Type B pancreatic cell (in vitro differentiated cells): Measurements from ENCODE around the gene ZFP36. TPM values are rescaled to one million over a fixed set of nuclear protein-coding genes. Genes with fewer than 3 reads are reported as not detected.
"Not testable (repeated sequence)": the region's sequence is repeated elsewhere in the genome, so short reads cannot be mapped to it uniquely, and the experiment has no call there.

Source experiments
- DNase-seq: peaks from one replicate; pipeline ENCODE4 v3.0.0; 2021; ENCODE audit warnings: mixed read lengths; ENCODE audit not compliant: unreplicated experiment; ENCODE audit errors: extremely low spot score
- H3K27ac Mint-ChIP-seq: 2 replicates; pipeline ENCODE4 v1.8.0; 2021; ENCODE audit warnings: mild to moderate bottlenecking, mixed read lengths
- H3K27me3 Mint-ChIP-seq: 2 replicates; pipeline ENCODE4 v1.8.0; 2021; ENCODE audit warnings: mixed read lengths
- H3K36me3 Mint-ChIP-seq: 2 replicates; pipeline ENCODE4 v1.8.0; 2021; ENCODE audit warnings: mixed read lengths
- H3K4me1 Mint-ChIP-seq: one replicate; pipeline ENCODE4 v1.8.0; 2021; ENCODE audit warnings: mixed read lengths; ENCODE audit not compliant: unreplicated experiment
- H3K4me3 Mint-ChIP-seq: 2 replicates; pipeline ENCODE4 v1.8.0; 2021; ENCODE audit warnings: mild to moderate bottlenecking, mixed read lengths
- H3K9me3 Mint-ChIP-seq: 2 replicates; pipeline ENCODE4 v1.8.0; 2021; ENCODE audit warnings: mixed read lengths
- microRNA-seq: library from miRNA; unstranded; fragments of <30 nt; microRNA quantifications from one replicate; pipeline ENCODE4, GENCODE V29; 2020
- total RNA-seq: library from RNA; stranded (reverse); gene quantifications from 2 replicates; pipeline ENCODE4 v1.2.1, GENCODE V29; 2021; ENCODE audit warnings: low replicate concordance
- TF ChIP-seq, protein P1 (sequence below): fragments of 200-600 bp; sonication (generic); conservative IDR thresholded peaks from 2 replicates; pipeline ENCODE4 v1.5.0; 2021; ENCODE audit warnings: antibody characterized with exemption, mild to moderate bottlenecking

Gene ZFP36
- total RNA-seq, 1 donor from 2014 or later, result 36.0 TPM

DNA sequence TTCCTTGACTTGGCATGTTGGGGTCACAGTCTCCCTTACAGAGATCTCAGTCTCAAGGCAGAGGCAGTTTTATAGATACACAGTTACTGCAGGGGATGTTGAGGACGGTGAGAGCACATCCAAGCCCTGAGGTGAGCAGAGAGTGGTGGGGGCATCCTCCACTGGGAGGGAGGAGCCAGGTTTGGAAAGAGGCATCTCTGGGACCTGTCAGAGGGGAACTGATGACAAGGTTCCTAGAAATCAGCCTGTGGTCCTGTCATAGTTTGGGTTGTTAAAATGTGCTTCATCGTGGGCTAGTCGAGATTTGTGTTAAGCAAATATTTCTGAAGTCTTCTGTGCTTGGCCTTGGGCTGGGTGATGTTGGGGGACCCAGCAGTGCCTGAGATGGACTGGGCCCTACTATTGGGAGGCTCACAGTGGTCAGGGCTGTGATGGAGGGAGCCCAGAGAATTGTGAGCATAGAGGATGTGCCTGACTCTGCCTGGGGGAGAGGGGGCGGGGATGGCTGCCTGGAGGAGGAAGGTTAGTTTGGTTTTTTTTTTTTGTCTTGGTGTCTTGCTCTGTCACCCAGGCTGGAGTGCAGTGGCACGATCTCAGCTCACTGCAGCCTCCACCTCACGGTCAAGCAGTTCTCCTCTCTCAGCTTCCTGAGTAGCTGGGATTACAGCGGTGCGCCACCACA, 42.6 kb downstream of the ZFP36 start:
- H3K4me3 Mint-ChIP-seq, result no peak overlapping the region
- H3K4me1 Mint-ChIP-seq, result peaks cover 28% of the 10 kb centered on the region
- no peaks in the 10 kb centered on the region for H3K27me3 Mint-ChIP-seq
- no peak for DNase-seq
- H3K36me3 Mint-ChIP-seq, result peaks cover 29% of the 10 kb centered on the region
- TF ChIP-seq, protein P1, sequence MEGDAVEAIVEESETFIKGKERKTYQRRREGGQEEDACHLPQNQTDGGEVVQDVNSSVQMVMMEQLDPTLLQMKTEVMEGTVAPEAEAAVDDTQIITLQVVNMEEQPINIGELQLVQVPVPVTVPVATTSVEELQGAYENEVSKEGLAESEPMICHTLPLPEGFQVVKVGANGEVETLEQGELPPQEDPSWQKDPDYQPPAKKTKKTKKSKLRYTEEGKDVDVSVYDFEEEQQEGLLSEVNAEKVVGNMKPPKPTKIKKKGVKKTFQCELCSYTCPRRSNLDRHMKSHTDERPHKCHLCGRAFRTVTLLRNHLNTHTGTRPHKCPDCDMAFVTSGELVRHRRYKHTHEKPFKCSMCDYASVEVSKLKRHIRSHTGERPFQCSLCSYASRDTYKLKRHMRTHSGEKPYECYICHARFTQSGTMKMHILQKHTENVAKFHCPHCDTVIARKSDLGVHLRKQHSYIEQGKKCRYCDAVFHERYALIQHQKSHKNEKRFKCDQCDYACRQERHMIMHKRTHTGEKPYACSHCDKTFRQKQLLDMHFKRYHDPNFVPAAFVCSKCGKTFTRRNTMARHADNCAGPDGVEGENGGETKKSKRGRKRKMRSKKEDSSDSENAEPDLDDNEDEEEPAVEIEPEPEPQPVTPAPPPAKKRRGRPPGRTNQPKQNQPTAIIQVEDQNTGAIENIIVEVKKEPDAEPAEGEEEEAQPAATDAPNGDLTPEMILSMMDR, result no peak
- H3K9me3 Mint-ChIP-seq, result no peaks in the 10 kb centered on the region
- peak overlapping the region; percentile 12 for H3K27ac Mint-ChIP-seq

DNA sequence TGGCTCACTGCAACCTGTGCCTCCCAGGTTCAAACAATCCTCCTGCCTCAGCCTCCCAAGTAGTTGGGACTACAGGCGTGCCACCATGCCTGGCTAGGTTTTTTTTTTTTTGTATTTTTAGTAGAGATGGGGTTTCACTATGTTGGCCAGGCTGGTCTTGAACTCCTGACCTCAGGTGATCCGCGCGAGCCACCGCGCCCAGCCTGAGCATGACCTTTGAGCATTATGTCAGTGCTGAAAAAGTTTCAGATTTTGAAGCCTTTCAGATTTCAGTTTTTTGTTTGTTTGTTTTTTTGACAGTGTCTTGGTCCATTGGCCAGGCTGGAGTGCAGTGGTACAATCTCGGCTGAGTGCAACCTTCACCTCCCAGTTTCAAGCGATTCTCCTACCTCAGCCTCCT, 44.6 kb downstream of the ZFP36 start:
- peaks cover 17% of the 10 kb centered on the region for H3K4me1 Mint-ChIP-seq
- not testable (repeated sequence) for H3K27ac Mint-ChIP-seq, DNase-seq, H3K4me3 Mint-ChIP-seq, H3K9me3 Mint-ChIP-seq, H3K27me3 Mint-ChIP-seq
- peaks cover 28% of the 10 kb centered on the region for H3K36me3 Mint-ChIP-seq

Small RNA genes within 50 kb of the gene (microRNA-seq; reads per million reads assigned to microRNA genes)
- not detected for gene MIR4530

Other genes with a start within 250 kb of the ZFP36 start
- 19.0 and 22.6 TPM in 2 replicates for gene NCCRP1, start 209.9 kb upstream of the ZFP36 start, total RNA-seq
- not detected in 2 replicates for gene SYCN, start 202.6 kb upstream of the ZFP36 start, total RNA-seq
- not detected in 2 replicates for gene IFNL3, start 161.8 kb upstream of the ZFP36 start, total RNA-seq
- gene IFNL4, start 158.0 kb upstream of the ZFP36 start, total RNA-seq, result not detected in 2 replicates
- not detected in 2 replicates for gene IFNL2, start 138.5 kb upstream of the ZFP36 start, total RNA-seq
- gene IFNL1, start 110.4 kb upstream of the ZFP36 start, total RNA-seq, result not detected in 2 replicates
- gene LRFN1, start 86.0 kb upstream of the ZFP36 start, total RNA-seq, result 3.6 and 5.6 TPM in 2 replicates
- not detected in 2 replicates for gene GMFG, start 70.8 kb upstream of the ZFP36 start, total RNA-seq
- 116 and 123 TPM in 2 replicates for gene SAMD4B, start 64.4 kb upstream of the ZFP36 start, total RNA-seq
- gene PAF1, start 15.7 kb upstream of the ZFP36 start, total RNA-seq, result 36.9 and 43.6 TPM in 2 replicates
- gene MED29, start 15.5 kb upstream of the ZFP36 start, total RNA-seq, result 37.3 and 40.8 TPM in 2 replicates
- gene PLEKHG2, start 5.8 kb downstream of the ZFP36 start, total RNA-seq, result 32.9 and 86.7 TPM in 2 replicates
- 2,174 and 2,175 TPM in 2 replicates for gene RPS16, start 29.1 kb downstream of the ZFP36 start, total RNA-seq
- gene SUPT5H, start 38.7 kb downstream of the ZFP36 start, total RNA-seq, result 142 and 144 TPM in 2 replicates
- 63.6 and 82.2 TPM in 2 replicates for gene TIMM50, start 74.0 kb downstream of the ZFP36 start, total RNA-seq
- gene DLL3, start 92.1 kb downstream of the ZFP36 start, total RNA-seq, result 0.74 and 2.7 TPM in 2 replicates
- 1.1 TPM in 1 of 2 replicates, not detected in the other for gene SELENOV, start 108.3 kb downstream of the ZFP36 start, total RNA-seq
- gene EID2B, start 126.0 kb downstream of the ZFP36 start, total RNA-seq, result 1.1 and 4.8 TPM in 2 replicates
- gene EID2, start 133.3 kb downstream of the ZFP36 start, total RNA-seq, result 15.3 and 19.2 TPM in 2 replicates
- not detected in 2 replicates for gene LGALS13, start 195.7 kb downstream of the ZFP36 start, total RNA-seq
- not detected in 2 replicates for gene LGALS16, start 249.1 kb downstream of the ZFP36 start, total RNA-seq